LNCaP clone FGC (cell line): ENCODE measurements around the gene NAV3.

Experiments used
- DNase-seq: peaks from one replicate; pipeline ENCODE4 v3.0.0-alpha.2; 2011; ENCODE audit warnings: low read depth
- H3K4me3 ChIP-seq: 2 replicates; pipeline ENCODE4 v1.5.1; 2011; ENCODE audit warnings: mild to moderate bottlenecking, low read depth, low read length, control low read depth
- CTCF ChIP-seq: IDR thresholded peaks from 2 replicates; pipeline ENCODE4 v1.5.1; 2012; ENCODE audit warnings: mild to moderate bottlenecking; ENCODE audit not compliant: control insufficient read depth, insufficient read depth; ENCODE audit errors: extremely low read depth

Gene NAV3

GRCh38 chr12:77816196-77816595 lies 14.5 kb upstream of the NAV3 start:
- DNase-seq, result no peak
- no peak for TF ChIP-seq CTCF
- no peak overlapping the region for H3K4me3 ChIP-seq

GRCh38 chr12:77817276-77817675 lies 13.4 kb upstream of the NAV3 start:
- H3K4me3 ChIP-seq, result no peak overlapping the region
- DNase-seq, result no peak
- no peak for TF ChIP-seq CTCF

GRCh38 chr12:77818351-77818750 lies 12.3 kb upstream of the NAV3 start:
- no peak for TF ChIP-seq CTCF
- no peak overlapping the region for H3K4me3 ChIP-seq

GRCh38 chr12:77821699-77822203 lies 8.9 kb upstream of the NAV3 start:
- no peak for TF ChIP-seq CTCF
- no peak overlapping the region for H3K4me3 ChIP-seq
- no peak for DNase-seq

More at GRCh38 chr12:77818351-77818750, 12.3 kb upstream of the NAV3 start:
- no peak for DNase-seq

- TF ChIP-seq CTCF, result no peak
- DNase-seq, result no peak
- no peak overlapping the region for H3K4me3 ChIP-seq
These were observed 2.6 kb downstream of the NAV3 start for GRCh38 chr12:77833329-77833728.

- no peak for DNase-seq
These were observed 3.9 kb downstream of the NAV3 start for GRCh38 chr12:77834618-77835017.

More at GRCh38 chr12:77834618-77835017, 3.9 kb downstream of the NAV3 start:
- no peak overlapping the region for H3K4me3 ChIP-seq
- no peak for TF ChIP-seq CTCF
